ENCODE data around the gene TOMT. TPM values are rescaled to one million over a fixed set of nuclear protein-coding genes. Genes with fewer than 3 reads are reported as not detected.

The TOMT gene
- total RNA-seq, 1 experiment from 2014 or later, result not detected

DNA sequence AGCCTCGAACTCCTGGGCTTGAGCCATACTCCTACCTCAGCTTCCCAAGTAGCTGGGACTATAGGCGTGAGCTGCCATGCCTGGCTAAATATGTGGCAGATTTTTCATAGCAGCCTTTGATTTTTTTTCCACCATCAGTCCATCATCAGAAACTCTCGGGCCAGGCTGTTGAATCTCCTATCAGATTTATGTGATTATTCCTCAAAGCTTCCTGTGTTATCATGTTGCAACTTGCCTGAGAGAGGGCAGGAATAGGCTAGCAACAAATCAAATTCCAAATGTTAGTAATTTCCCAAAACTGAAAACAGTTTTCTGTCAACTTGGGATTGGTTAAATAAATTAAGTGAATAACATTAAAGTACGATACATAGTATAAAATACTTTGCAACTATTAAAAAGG lies 21.6 kb upstream of the TOMT start:
- ATAC-seq (no peak), DNase-seq (ENCODE audit: low read depth, low spot score) (no peak)
- ChIA-PET POLR2A (interaction anchor here (0.5 to 0.7 kb wide), 2 partner anchors 11 to 1309 kb away, joined by 3 to 8 read pairs; no protein-coding TSS in a partner anchor), CTCF (no interaction called here)
- Histone ChIP-seq H3K27ac (ENCODE audit: low read length) (no peak overlapping the region), H3K9me3 (ENCODE audit: control insufficient read depth, insufficient read depth, low read depth, low read length) (no peaks in the 10 kb centered on the region), H3K27me3 (ENCODE audit: control insufficient read depth, insufficient read depth, low read length) (no peaks in the 10 kb centered on the region), H3K36me3 (ENCODE audit: control insufficient read depth, insufficient read depth, low read length) (no peaks in the 10 kb centered on the region), H3K4me1 (ENCODE audit: control insufficient read depth, insufficient read depth, low read length) (peaks cover 8% of the 10 kb centered on the region), H3K4me3 (ENCODE audit: low read depth in 2 of 2, low read length in 2 of 2) (no peak overlapping the region)
- no peak for TF ChIP-seq POLR2AphosphoS5 (IDR thresholded peaks at IDR 0.05; ENCODE audit: low read depth, low read length)
- TF ChIP-seq, protein P1, sequence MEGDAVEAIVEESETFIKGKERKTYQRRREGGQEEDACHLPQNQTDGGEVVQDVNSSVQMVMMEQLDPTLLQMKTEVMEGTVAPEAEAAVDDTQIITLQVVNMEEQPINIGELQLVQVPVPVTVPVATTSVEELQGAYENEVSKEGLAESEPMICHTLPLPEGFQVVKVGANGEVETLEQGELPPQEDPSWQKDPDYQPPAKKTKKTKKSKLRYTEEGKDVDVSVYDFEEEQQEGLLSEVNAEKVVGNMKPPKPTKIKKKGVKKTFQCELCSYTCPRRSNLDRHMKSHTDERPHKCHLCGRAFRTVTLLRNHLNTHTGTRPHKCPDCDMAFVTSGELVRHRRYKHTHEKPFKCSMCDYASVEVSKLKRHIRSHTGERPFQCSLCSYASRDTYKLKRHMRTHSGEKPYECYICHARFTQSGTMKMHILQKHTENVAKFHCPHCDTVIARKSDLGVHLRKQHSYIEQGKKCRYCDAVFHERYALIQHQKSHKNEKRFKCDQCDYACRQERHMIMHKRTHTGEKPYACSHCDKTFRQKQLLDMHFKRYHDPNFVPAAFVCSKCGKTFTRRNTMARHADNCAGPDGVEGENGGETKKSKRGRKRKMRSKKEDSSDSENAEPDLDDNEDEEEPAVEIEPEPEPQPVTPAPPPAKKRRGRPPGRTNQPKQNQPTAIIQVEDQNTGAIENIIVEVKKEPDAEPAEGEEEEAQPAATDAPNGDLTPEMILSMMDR (IDR thresholded peaks at IDR 0.05), result no peak
- TF ChIP-seq, protein P2, sequence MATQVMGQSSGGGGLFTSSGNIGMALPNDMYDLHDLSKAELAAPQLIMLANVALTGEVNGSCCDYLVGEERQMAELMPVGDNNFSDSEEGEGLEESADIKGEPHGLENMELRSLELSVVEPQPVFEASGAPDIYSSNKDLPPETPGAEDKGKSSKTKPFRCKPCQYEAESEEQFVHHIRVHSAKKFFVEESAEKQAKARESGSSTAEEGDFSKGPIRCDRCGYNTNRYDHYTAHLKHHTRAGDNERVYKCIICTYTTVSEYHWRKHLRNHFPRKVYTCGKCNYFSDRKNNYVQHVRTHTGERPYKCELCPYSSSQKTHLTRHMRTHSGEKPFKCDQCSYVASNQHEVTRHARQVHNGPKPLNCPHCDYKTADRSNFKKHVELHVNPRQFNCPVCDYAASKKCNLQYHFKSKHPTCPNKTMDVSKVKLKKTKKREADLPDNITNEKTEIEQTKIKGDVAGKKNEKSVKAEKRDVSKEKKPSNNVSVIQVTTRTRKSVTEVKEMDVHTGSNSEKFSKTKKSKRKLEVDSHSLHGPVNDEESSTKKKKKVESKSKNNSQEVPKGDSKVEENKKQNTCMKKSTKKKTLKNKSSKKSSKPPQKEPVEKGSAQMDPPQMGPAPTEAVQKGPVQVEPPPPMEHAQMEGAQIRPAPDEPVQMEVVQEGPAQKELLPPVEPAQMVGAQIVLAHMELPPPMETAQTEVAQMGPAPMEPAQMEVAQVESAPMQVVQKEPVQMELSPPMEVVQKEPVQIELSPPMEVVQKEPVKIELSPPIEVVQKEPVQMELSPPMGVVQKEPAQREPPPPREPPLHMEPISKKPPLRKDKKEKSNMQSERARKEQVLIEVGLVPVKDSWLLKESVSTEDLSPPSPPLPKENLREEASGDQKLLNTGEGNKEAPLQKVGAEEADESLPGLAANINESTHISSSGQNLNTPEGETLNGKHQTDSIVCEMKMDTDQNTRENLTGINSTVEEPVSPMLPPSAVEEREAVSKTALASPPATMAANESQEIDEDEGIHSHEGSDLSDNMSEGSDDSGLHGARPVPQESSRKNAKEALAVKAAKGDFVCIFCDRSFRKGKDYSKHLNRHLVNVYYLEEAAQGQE (IDR thresholded peaks at IDR 0.05; ENCODE audit: insufficient read depth in 1 of 2, low read depth in 2 of 2, low read length in 1 of 2), result no peak
- TF ChIP-seq TCF7L2 (IDR thresholded peaks at IDR 0.05; ENCODE audit: low read depth, low read length), result no peak
- intact Hi-C loops (cut with micrococcal nuclease; ENCODE audit: unreplicated experiment), result no loop called here
- no TSS peak for BruUV-seq (replicated peaks)
- in situ Hi-C loops (cut with HindIII; ENCODE audit: low pct_unique_long_range_greater_than_20kb, low sequenced_read_pairs), result no loop called here

DNA sequence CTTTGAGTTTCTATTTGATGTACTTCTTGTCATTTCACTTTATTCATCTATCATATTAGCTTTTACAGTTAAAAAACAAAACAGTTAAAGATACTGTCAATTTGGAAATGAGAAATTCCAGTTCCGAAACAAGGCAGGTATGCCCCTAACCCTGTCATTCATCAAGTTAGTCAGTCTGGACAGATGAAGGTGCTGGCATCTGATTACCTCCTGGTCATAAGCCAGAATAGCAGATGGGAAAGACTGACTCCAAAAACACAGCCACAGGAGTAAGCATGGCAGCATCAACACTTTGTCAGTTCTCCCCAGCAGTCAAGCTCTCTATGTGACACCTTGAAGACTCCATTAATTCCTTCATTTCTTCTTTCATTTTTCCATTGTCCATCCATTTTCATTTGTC lies 20.8 kb upstream of the TOMT start:
- Histone ChIP-seq H3K27ac (ENCODE audit: low read length) (no peak overlapping the region), H3K4me3 (ENCODE audit: low read depth in 2 of 2, low read length in 2 of 2) (no peak overlapping the region), H3K4me1 (ENCODE audit: control insufficient read depth, insufficient read depth, low read length) (peaks cover 8% of the 10 kb centered on the region), H3K9me3 (ENCODE audit: control insufficient read depth, insufficient read depth, low read depth, low read length) (no peaks in the 10 kb centered on the region), H3K36me3 (ENCODE audit: control insufficient read depth, insufficient read depth, low read length) (no peaks in the 10 kb centered on the region), H3K27me3 (ENCODE audit: control insufficient read depth, insufficient read depth, low read length) (no peaks in the 10 kb centered on the region)
- in situ Hi-C loops (cut with HindIII; ENCODE audit: low pct_unique_long_range_greater_than_20kb, low sequenced_read_pairs), result no loop called here
- POLR2A ChIA-PET, result interaction anchor here (0.6 to 1.0 kb wide), 2 partner anchors 11 to 15 kb away, joined by 3 to 6 read pairs; no protein-coding TSS in a partner anchor
- no peak for ATAC-seq
- DNase-seq (ENCODE audit: low read depth, low spot score), result no peak
- CTCF ChIA-PET, result no interaction called here
- intact Hi-C loops (cut with micrococcal nuclease; ENCODE audit: unreplicated experiment), result no loop called here
- no TSS peak for BruUV-seq (replicated peaks)
- no peak for TF ChIP-seq POLR2AphosphoS5 (IDR thresholded peaks at IDR 0.05; ENCODE audit: low read depth, low read length)
- no peak for TF ChIP-seq SIN3A (IDR thresholded peaks at IDR 0.05; ENCODE audit: borderline replicate concordance, insufficient read depth, low read depth, low read length)
- TF ChIP-seq, protein P1 (IDR thresholded peaks at IDR 0.05), result no peak
- TF ChIP-seq, protein P2 (IDR thresholded peaks at IDR 0.05; ENCODE audit: insufficient read depth in 1 of 2, low read depth in 2 of 2, low read length in 1 of 2), result no peak
- no peak for TF ChIP-seq TCF7L2 (IDR thresholded peaks at IDR 0.05; ENCODE audit: low read depth, low read length)
